ENCODE measurements around the gene OR5C1. TPM values are rescaled to one million over a fixed set of nuclear protein-coding genes. Genes with fewer than 3 reads are reported as not detected.
"Not testable (repeated sequence)": the region's sequence is repeated elsewhere in the genome, so short reads cannot be mapped to it uniquely, and the experiment has no call there.

Gene OR5C1
- total RNA-seq, 1 donor: not detected

DNA sequence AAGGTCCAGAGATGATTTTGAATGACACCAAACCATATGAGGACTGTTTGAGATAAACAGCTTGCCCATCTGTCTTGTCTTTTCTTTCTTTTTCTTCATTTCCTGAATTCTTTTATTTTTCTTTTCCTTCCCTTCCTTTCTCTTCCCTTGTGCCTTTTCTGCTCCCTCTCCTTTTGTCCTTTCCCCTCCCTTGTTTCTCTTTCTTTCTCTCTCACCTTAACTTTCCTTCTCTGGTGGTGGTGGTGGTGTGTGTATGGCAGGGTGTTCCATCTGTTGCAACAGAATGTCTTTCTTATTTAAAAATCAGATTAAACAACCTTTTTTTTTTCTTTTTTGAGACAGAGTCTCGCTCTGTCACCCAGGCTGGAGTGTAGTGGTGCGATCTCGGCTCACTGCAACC lies 43.5 kb downstream of the OR5C1 start:
- no peak for DNase-seq (ENCODE audit: low read depth)
- no peak overlapping the region for H3K4me3 ChIP-seq (ENCODE audit: low read depth, low read length)
- TF ChIP-seq, protein P1, sequence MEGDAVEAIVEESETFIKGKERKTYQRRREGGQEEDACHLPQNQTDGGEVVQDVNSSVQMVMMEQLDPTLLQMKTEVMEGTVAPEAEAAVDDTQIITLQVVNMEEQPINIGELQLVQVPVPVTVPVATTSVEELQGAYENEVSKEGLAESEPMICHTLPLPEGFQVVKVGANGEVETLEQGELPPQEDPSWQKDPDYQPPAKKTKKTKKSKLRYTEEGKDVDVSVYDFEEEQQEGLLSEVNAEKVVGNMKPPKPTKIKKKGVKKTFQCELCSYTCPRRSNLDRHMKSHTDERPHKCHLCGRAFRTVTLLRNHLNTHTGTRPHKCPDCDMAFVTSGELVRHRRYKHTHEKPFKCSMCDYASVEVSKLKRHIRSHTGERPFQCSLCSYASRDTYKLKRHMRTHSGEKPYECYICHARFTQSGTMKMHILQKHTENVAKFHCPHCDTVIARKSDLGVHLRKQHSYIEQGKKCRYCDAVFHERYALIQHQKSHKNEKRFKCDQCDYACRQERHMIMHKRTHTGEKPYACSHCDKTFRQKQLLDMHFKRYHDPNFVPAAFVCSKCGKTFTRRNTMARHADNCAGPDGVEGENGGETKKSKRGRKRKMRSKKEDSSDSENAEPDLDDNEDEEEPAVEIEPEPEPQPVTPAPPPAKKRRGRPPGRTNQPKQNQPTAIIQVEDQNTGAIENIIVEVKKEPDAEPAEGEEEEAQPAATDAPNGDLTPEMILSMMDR (IDR thresholded peaks at IDR 0.05; ENCODE audit: insufficient read depth, low read length): no peak

DNA sequence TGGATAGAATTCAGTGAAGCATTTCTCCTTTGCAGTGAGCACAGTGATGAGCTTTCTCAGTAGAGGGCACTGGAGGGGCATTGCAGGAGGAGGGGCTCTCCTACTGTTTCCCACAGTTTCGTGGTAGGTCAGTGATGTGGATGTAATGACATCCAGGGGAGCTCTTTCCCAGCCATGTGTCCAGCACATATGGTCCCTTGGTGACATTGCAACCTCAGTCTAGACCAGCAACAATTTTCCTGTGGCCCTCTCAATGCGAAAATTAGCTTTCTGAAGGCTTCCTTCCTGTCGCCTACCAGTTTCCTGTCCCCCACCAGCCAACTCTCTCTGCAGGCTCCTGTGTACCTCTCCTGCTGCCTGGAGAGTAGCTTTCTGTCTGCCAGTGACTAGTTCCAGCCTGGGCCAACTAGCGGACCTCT lies 46.6 kb downstream of the OR5C1 start:
- DNase-seq (ENCODE audit: low read depth): no peak
- TF ChIP-seq, protein P1 (IDR thresholded peaks at IDR 0.05; ENCODE audit: insufficient read depth, low read length): no peak
- no peak overlapping the region for H3K4me3 ChIP-seq (ENCODE audit: low read depth, low read length)

DNA sequence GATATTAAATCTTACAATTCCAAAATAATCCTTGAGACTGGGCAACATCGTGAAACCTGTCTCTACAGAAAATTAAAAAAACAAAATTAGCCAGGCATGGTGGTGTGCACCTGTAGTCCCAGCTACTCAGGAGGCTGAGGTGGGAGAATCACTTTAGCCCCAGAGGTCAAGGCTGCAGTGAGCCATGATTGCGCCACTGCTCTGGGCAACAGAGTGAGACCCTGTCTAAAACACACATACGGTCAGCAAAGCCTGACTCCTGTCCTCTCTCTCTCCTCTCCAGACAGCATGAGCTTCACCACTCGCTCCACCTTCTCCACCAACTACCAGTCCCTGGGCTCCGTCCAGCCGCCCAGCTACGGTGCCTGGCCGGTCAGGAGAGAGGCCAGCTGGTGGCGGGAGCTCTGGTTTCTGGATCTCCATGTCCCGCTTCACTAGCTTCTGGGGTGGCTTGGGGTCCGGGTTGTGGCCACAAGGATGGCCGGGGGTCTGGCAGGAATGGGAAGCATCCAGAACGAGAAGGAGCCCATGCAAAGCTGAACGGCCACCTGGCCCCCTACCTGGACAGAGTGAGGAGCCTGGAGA lies 48.6 kb downstream of the OR5C1 start:
- no peak overlapping the region for H3K4me3 ChIP-seq (ENCODE audit: low read depth, low read length)
- TF ChIP-seq, protein P1 (IDR thresholded peaks at IDR 0.05; ENCODE audit: insufficient read depth, low read length): no peak
- DNase-seq (ENCODE audit: low read depth): no peak

DNA sequence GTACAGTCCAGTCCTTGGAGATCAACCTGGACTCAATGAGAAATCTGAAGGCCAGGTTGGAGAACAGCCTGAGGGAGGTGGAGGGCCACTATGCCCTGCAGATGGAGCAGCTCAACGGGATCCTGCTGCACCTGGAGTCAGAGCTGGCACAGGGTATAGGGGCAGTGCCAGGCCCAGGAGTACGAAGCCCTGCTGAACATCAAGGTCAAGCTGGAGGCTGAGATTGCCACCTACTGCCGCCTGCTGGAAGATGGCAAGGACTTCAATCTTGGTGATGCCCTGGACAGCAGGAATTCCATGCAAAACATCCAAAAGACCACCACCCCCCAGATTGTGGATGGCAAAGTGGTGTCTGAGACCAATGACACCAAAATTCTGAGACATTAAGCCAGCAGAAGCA lies 49.7 kb downstream of the OR5C1 start:
- H3K4me3 ChIP-seq (ENCODE audit: low read depth, low read length); DNase-seq (ENCODE audit: low read depth): not testable (repeated sequence)

Other genes with a start within 250 kb of the OR5C1 start
- 1.2 TPM in 1 of 2 replicates, not detected in the other for gene OR1N2, start 235.8 kb upstream of the OR5C1 start, total RNA-seq (ENCODE audit: low replicate concordance)
- 0.08 TPM in 1 of 2 replicates, not detected in the other for gene OR1L8, start 205.5 kb upstream of the OR5C1 start, total RNA-seq (ENCODE audit: low replicate concordance)
- 0.81 TPM in 1 of 2 replicates, not detected in the other for gene OR1Q1, start 174.2 kb upstream of the OR5C1 start, total RNA-seq (ENCODE audit: low replicate concordance)
- not detected in 2 replicates for gene OR1B1, start 131.3 kb upstream of the OR5C1 start, total RNA-seq (ENCODE audit: low replicate concordance)
- gene OR1L1, start 127.2 kb upstream of the OR5C1 start, total RNA-seq (ENCODE audit: low replicate concordance): not detected in 2 replicates
- not detected in 2 replicates for gene OR1L3, start 113.8 kb upstream of the OR5C1 start, total RNA-seq (ENCODE audit: low replicate concordance)
- gene OR1L4, start 64.9 kb upstream of the OR5C1 start, total RNA-seq (ENCODE audit: low replicate concordance): not detected in 2 replicates
- not detected in 2 replicates for gene OR1L6, start 46.6 kb upstream of the OR5C1 start, total RNA-seq (ENCODE audit: low replicate concordance)
- gene OR1K1, start 11.2 kb downstream of the OR5C1 start, total RNA-seq (ENCODE audit: low replicate concordance): not detected in 2 replicates
- gene PDCL, start 39.7 kb downstream of the OR5C1 start, total RNA-seq (ENCODE audit: low replicate concordance): 35.8 and 40.1 TPM in 2 replicates
- gene RC3H2, start 116.4 kb downstream of the OR5C1 start, total RNA-seq (ENCODE audit: low replicate concordance): 47.7 and 58.8 TPM in 2 replicates
- gene ZBTB6, start 124.4 kb downstream of the OR5C1 start, total RNA-seq (ENCODE audit: low replicate concordance): 9.1 and 17.7 TPM in 2 replicates
- 4.7 and 6.1 TPM in 2 replicates for gene ZBTB26, start 142.6 kb downstream of the OR5C1 start, total RNA-seq (ENCODE audit: low replicate concordance)
- gene RABGAP1, start 152.1 kb downstream of the OR5C1 start, total RNA-seq (ENCODE audit: low replicate concordance): 38.7 and 50.3 TPM in 2 replicates
- 1.9 TPM in 1 of 2 replicates, not detected in the other for gene GPR21, start 244.7 kb downstream of the OR5C1 start, total RNA-seq (ENCODE audit: low replicate concordance)